Measurements from ENCODE around the gene RAB25.
"Not testable (repeated sequence)": the region's sequence is repeated elsewhere in the genome, so short reads cannot be mapped to it uniquely, and the experiment has no call there.

Gene RAB25

GRCh38 chr1:156055281-156056048 lies 5.5 kb upstream of the RAB25 start:
- no peak for DNase-seq

GRCh38 chr1:156056326-156056849 lies 4.6 kb upstream of the RAB25 start:
- no peak for DNase-seq

GRCh38 chr1:156062189-156062588 lies 1.2 kb downstream of the RAB25 start:
- no peak for DNase-seq

- DNase-seq: no peak
These were observed 3.0 kb downstream of the RAB25 start for GRCh38 chr1:156063997-156064285.

GRCh38 chr1:156064615-156065014 lies 3.7 kb downstream of the RAB25 start:
- DNase-seq: no peak

- no peak for DNase-seq
These were observed 4.3 kb downstream of the RAB25 start for GRCh38 chr1:156065212-156065611.

GRCh38 chr1:156065871-156066270 lies 4.9 kb downstream of the RAB25 start:
- DNase-seq: no peak

GRCh38 chr1:156067262-156067661 lies 6.3 kb downstream of the RAB25 start:
- DNase-seq: no peak

GRCh38 chr1:156069490-156070455 lies 8.8 kb downstream of the RAB25 start:
- no peak for DNase-seq

- DNase-seq: no peak
These were observed 9.6 kb downstream of the RAB25 start for GRCh38 chr1:156070548-156070947.

- DNase-seq: not testable (repeated sequence)
These were observed 10.4 kb downstream of the RAB25 start for GRCh38 chr1:156071332-156071816.

GRCh38 chr1:156072251-156072650 lies 11.3 kb downstream of the RAB25 start:
- DNase-seq: no peak

GRCh38 chr1:156073110-156073687 lies 12.2 kb downstream of the RAB25 start:
- no peak for DNase-seq

- no peak for DNase-seq
These were observed 12.8 kb downstream of the RAB25 start for GRCh38 chr1:156073740-156074139.

- no peak for DNase-seq
These were observed 13.7 kb downstream of the RAB25 start for GRCh38 chr1:156074661-156075060.

GRCh38 chr1:156075162-156075561 lies 14.2 kb downstream of the RAB25 start:
- no peak for DNase-seq

- no peak for DNase-seq
These were observed 14.8 kb downstream of the RAB25 start for GRCh38 chr1:156075775-156076204.

- DNase-seq: peak; percentile 78
These were observed 15.9 kb downstream of the RAB25 start for GRCh38 chr1:156076609-156077429.

- DNase-seq: no peak
These were observed 16.4 kb downstream of the RAB25 start for GRCh38 chr1:156077430-156077760.

- no peak for DNase-seq
These were observed 17.8 kb downstream of the RAB25 start for GRCh38 chr1:156078728-156079127.

GRCh38 chr1:156079762-156080161 lies 18.8 kb downstream of the RAB25 start:
- peak; percentile 21 for DNase-seq

- peak; percentile 18 for DNase-seq
These were observed 19.4 kb downstream of the RAB25 start for GRCh38 chr1:156080241-156080862.

Measured in retina (tissue), 1 donor.